ENCODE results near the gene TPM3.

TPM3 gene

DNA sequence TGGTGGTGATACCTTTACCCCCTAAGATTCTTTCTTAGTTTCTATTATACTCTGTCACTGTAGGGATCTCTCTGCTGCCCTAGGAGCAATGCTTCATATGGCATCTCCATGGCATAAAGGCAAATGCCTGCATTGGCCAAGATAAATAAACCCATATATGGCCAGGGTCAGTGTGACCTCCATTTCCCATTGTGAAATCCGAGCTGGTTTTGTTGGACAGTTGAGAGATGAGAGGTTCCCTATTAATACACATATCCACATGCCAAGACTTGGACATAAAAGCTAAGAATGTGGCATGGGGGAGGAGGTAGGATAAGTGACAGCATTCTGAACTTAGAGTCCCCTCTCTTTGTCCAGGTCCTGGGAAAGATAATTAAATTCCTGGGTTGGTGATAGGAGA lies 1.4 kb downstream of the TPM3 start:
- Histone ChIP-seq H3K36me3 (ENCODE audit: insufficient read depth, low read length) (no peaks in the 10 kb centered on the region), H3K9ac (ENCODE audit: low read depth, low read length, poor library complexity, severe bottlenecking) (no peak overlapping the region), H4K20me1 (ENCODE audit: insufficient read depth, low read length, poor library complexity, severe bottlenecking) (no peaks in the 10 kb centered on the region), H3K4me3 (ENCODE audit: low read length, poor library complexity, severe bottlenecking) (no peak overlapping the region), H3F3A (ENCODE audit: low read depth) (no peaks in the 10 kb centered on the region), H3K4me2 (ENCODE audit: low read depth, low read length, poor library complexity, severe bottlenecking) (no peak overlapping the region), H3K9me3 (ENCODE audit: insufficient read depth, low read depth, low read length) (no peaks in the 10 kb centered on the region), H3K9me2 (replicated peaks; ENCODE audit: low read depth, low read length) (no peaks in the 10 kb centered on the region), H3K4me1 (ENCODE audit: insufficient read depth, low read length, poor library complexity, severe bottlenecking) (no peaks in the 10 kb centered on the region), H2AFZ (ENCODE audit: low read length) (no peak overlapping the region), H3K79me2 (ENCODE audit: insufficient read depth, low read length) (no peaks in the 10 kb centered on the region), H3K27me3 (ENCODE audit: insufficient read depth, low read length, poor library complexity, severe bottlenecking) (no peaks in the 10 kb centered on the region)
- TF ChIP-seq, protein P1, sequence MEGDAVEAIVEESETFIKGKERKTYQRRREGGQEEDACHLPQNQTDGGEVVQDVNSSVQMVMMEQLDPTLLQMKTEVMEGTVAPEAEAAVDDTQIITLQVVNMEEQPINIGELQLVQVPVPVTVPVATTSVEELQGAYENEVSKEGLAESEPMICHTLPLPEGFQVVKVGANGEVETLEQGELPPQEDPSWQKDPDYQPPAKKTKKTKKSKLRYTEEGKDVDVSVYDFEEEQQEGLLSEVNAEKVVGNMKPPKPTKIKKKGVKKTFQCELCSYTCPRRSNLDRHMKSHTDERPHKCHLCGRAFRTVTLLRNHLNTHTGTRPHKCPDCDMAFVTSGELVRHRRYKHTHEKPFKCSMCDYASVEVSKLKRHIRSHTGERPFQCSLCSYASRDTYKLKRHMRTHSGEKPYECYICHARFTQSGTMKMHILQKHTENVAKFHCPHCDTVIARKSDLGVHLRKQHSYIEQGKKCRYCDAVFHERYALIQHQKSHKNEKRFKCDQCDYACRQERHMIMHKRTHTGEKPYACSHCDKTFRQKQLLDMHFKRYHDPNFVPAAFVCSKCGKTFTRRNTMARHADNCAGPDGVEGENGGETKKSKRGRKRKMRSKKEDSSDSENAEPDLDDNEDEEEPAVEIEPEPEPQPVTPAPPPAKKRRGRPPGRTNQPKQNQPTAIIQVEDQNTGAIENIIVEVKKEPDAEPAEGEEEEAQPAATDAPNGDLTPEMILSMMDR (conservative IDR thresholded peaks at IDR 0.05; ENCODE audit: low read length): no peak
- TF ChIP-seq EZH2phosphoT487 (IDR thresholded peaks at IDR 0.05; ENCODE audit: borderline replicate concordance): no peak

DNA sequence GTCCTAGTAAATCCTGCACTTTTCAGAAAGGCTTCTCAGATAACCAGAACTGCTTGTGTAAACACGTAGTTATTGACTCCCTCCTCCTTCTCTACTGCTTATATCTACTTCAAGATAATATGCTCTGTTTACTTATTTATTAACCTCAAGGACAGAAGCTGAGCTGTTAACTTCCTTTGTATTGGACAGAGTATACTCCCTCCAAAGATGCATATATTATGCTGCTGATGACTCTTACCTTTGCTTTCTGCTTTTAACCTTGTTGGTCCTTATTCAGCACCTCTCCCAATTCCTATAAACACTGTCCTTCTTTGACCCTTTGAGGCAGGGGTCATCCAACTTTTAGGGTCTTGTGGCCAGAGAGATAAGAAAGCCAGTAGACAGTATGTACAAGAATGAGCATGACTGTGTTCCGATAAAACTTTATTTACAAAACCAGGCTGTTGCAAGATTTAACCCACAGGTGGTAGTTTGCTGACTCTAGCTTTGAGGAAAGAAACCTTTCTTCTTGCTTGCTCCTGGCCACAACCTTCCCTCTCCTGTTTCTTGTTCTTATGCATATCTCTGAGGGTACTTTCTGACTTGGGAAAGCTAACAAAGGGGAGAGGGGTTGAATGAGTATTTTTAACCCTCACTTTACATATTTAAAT lies 4.9 kb downstream of the TPM3 start:
- Histone ChIP-seq H3K9me3 (ENCODE audit: insufficient read depth, low read depth, low read length) (no peaks in the 10 kb centered on the region), H3K27me3 (ENCODE audit: insufficient read depth, low read length, poor library complexity, severe bottlenecking) (no peaks in the 10 kb centered on the region), H2AFZ (ENCODE audit: low read length) (no peak overlapping the region; the same call in 1 of the 2 replicates), H3K4me3 (ENCODE audit: low read length, poor library complexity, severe bottlenecking) (no peak overlapping the region), H3K4me1 (ENCODE audit: insufficient read depth, low read length, poor library complexity, severe bottlenecking) (no peaks in the 10 kb centered on the region), H3F3A (ENCODE audit: low read depth) (peaks cover 4% of the 10 kb centered on the region), H3K9ac (ENCODE audit: low read depth, low read length, poor library complexity, severe bottlenecking) (no peak overlapping the region), H3K4me2 (ENCODE audit: low read depth, low read length, poor library complexity, severe bottlenecking) (no peak overlapping the region), H4K20me1 (ENCODE audit: insufficient read depth, low read length, poor library complexity, severe bottlenecking) (peaks cover under 1% of the 10 kb centered on the region), H3K36me3 (ENCODE audit: insufficient read depth, low read length) (no peaks in the 10 kb centered on the region), H3K9me2 (replicated peaks; ENCODE audit: low read depth, low read length) (no peaks in the 10 kb centered on the region), H3K79me2 (ENCODE audit: insufficient read depth, low read length) (peaks cover 5% of the 10 kb centered on the region)
- TF ChIP-seq, protein P1 (conservative IDR thresholded peaks at IDR 0.05; ENCODE audit: low read length): no peak
- TF ChIP-seq EZH2phosphoT487 (IDR thresholded peaks at IDR 0.05; ENCODE audit: borderline replicate concordance): no peak

DNA sequence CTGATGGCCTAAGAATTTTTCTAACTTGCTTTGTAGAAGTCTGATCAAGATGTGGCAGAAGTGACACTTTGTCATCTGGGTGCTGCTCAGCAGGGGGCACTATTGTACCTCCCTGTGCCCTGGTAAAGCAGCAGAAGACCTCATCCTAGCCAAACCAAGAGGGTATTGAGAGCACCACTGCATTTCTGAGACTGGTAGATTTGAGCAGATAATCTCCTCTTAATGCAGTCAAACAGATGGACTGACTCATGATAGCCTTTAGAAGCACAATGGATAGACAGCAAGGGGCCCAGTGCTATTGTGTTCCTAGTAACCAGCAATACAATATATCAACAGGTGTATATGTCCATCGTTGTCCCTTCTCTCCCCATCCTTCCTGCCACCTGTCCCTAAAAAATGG lies 5.7 kb downstream of the TPM3 start:
- Histone ChIP-seq H3K4me1 (ENCODE audit: insufficient read depth, low read length, poor library complexity, severe bottlenecking) (peaks cover 3% of the 10 kb centered on the region), H4K20me1 (ENCODE audit: insufficient read depth, low read length, poor library complexity, severe bottlenecking) (peaks cover 9% of the 10 kb centered on the region), H3K36me3 (ENCODE audit: insufficient read depth, low read length) (no peaks in the 10 kb centered on the region), H3K9me3 (ENCODE audit: insufficient read depth, low read depth, low read length) (no peaks in the 10 kb centered on the region), H3K4me3 (ENCODE audit: low read length, poor library complexity, severe bottlenecking) (no peak overlapping the region), H3K27me3 (ENCODE audit: insufficient read depth, low read length, poor library complexity, severe bottlenecking) (no peaks in the 10 kb centered on the region), H3K9ac (ENCODE audit: low read depth, low read length, poor library complexity, severe bottlenecking) (no peak overlapping the region), H3K79me2 (ENCODE audit: insufficient read depth, low read length) (peaks cover 13% of the 10 kb centered on the region), H3K4me2 (ENCODE audit: low read depth, low read length, poor library complexity, severe bottlenecking) (no peak overlapping the region), H3K9me2 (replicated peaks; ENCODE audit: low read depth, low read length) (no peaks in the 10 kb centered on the region), H3F3A (ENCODE audit: low read depth) (peaks cover 4% of the 10 kb centered on the region), H2AFZ (ENCODE audit: low read length) (no peak overlapping the region)
- no peak for TF ChIP-seq EZH2phosphoT487 (IDR thresholded peaks at IDR 0.05; ENCODE audit: borderline replicate concordance)
- TF ChIP-seq, protein P1 (conservative IDR thresholded peaks at IDR 0.05; ENCODE audit: low read length): peak; percentile 83

Measured in Loucy (cell line).